ENCODE results near the gene RBFOX2.

The RBFOX2 gene

GRCh38 chr22:35736701-35737100 is 291.9 kb downstream of the RBFOX2 start:
- DNase-seq (ENCODE audit: low read depth, low spot score): no peak

GRCh38 chr22:35736166-35736565 is 292.5 kb downstream of the RBFOX2 start:
- no peak for DNase-seq (ENCODE audit: low read depth, low spot score)

GRCh38 chr22:35735542-35735941 is 293.1 kb downstream of the RBFOX2 start:
- DNase-seq (ENCODE audit: low read depth, low spot score): no peak

GRCh38 chr22:35734517-35734827 is 294.2 kb downstream of the RBFOX2 start:
- no peak for DNase-seq (ENCODE audit: low read depth, low spot score)

DNA sequence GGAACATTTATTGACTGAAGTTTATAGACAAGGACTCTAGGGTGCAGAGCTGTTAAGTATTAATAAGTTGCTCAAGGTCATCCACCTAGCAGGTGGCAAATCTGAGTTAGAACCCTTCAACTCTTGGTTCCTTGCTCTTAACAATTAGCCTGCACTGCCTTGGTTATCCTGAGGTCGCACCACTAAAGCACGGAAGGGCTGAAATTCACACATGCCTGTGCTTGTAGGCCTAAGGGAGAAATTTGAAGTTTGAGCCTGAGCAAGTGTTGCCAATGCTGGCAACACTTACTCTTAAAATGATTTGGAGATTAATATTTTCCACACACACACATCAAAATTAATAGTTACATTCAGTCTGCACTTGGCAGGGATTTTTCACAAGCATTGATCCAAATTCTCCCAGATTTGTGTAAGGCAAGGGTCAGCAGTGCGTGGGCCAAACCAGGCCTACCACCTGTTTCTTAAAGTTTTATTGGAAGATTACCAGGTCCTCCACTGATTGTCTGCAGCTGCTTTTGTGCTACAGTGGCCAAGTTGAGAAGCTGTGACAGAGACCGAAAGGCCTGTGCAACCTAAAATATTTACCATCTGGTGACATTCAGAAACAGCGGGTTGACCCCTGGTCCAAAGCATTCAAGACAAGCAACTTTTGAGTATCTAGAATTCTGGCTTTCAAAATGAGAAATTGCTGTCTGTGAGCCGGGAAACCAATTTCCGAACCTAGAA is 294.7 kb downstream of the RBFOX2 start:
- DNase-seq (ENCODE audit: low read depth, low spot score): no peak

DNA sequence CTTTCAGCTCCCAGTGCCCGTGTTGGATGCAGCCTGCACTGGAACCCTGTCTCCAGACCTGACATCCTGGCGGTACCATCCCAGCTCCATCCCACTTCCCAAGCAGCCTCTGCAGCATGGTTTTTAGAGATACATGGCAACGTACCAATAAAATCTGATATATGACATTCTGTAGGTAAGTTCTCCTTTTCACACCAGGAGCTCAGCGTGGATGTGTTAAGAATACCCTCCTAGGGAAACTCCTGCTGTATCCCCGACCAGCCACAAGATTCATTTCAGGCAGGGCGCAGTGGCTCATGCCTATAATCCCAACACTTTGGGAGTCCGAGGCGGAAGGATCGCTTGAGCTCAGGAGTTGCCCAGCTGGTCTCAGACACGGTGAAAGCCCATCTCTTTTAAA is 295.6 kb downstream of the RBFOX2 start:
- DNase-seq (ENCODE audit: low read depth, low spot score): no peak

DNA sequence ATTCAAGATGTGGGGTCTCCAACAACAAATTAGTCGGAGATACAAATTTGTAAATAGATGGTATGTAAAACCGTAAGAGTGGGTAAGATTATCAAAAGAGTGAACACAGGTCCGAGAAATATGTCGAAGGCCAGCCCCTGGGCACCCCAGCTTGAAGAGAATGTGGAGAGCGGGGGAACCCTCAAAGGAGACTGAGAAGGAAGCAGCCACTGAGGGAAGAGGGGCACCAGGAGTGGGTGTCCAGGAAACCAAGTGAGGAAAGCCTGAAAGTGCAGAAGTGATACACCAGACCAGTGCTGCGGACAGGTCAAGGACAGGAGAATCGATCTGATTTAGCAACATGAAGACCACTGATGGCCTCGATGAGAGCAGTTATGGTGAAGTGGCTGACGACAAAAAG is 296.5 kb downstream of the RBFOX2 start:
- DNase-seq (ENCODE audit: low read depth, low spot score): no peak

DNA sequence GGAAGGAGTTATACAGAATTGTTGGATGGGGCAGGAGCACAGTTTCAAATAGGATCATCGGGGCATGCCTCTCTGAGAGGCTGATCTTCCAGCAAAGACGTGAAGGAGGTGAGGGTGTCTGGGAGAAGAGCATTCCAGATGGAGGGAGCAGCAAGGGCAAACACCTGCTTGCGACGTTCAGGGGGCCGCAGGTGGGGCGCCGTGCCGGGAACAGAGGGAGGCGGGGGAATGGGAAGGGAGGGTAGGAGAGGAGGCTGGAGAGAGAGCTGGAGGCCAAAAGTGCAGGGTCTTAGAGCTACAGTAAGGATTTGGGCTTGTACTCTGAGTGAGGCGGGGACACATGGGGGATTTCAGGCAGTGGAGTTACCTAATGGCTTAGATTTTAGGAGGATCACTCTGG is 297.3 kb downstream of the RBFOX2 start:
- no peak for DNase-seq (ENCODE audit: low read depth, low spot score)

DNA sequence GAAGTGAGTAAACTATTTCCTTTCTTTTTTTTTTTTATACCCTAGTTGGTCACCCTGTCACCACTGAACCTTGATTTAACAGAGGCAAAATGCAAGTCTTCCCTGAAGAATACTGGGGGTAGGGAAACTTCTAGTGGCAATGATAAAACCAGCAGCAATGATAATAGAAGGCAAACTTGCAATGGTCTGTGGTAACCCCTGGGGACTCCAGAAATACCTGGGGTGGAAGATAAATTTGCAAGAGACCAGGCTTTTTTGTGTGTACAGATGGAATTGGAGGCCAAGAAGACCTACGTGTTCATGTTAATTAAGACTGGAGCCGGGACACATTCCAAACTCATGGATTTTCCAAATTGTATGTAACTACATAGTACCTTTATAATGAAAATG is 299.3 kb downstream of the RBFOX2 start:
- no peak for DNase-seq (ENCODE audit: low read depth, low spot score)

DNA sequence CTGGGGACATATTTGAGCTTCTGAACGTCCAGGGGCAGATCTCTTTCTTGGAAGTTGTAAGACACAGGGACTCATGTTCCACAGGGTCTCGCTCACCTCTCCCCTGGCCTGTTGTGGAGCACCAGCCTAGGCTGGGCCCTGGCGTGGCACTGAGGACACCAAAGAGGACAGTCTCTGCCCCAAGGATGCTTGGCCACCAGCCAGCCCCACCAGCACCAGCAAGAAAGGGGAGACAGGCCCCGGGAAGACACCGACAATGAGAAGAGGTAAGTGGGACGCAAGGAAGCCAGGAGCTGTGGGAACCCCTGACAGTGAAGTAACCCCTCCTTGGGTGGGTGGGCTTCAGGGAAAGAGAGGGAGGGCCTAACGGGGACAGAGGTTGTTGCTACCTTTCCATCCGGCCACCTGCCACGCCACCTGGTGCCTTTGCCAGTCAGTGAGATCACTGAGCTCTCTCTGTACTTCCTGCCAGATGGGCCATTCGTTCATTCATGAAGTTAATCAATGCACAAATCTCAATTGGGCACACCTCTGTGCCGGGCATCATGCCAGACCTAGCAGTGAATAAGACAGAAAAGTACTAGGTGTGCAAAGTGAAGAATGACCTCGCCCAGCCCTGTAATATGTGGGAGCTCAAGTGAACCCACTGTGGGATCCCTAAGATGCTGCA is 299.9 kb downstream of the RBFOX2 start:
- DNase-seq (ENCODE audit: low read depth, low spot score): no peak

DNA sequence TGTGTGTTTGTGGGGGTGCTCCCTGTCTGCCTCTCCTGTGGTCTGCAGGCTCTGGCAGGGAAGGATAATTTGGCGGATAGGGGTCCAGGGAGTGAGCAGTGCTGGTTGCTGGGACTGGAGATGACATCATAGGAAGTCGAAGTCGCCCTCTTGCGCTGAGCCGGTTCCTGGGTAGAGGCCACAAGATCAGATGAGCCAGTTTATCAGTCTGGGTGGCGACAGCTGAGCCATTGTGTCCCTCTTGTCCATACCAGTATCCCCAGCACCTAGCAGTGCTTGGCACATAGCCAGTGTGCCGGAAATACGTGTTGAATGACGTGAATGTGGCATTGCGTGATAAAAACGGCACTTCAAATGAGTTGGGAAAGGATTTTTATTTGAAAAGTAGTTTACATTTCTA is 301.2 kb downstream of the RBFOX2 start:
- no peak for DNase-seq (ENCODE audit: low read depth, low spot score)

GRCh38 chr22:35726933-35727332 is 301.7 kb downstream of the RBFOX2 start:
- no peak for DNase-seq (ENCODE audit: low read depth, low spot score)

- DNase-seq (ENCODE audit: low read depth, low spot score): no peak
Measured at GRCh38 chr22:35726398-35726797, 302.2 kb downstream of the RBFOX2 start.

- no peak for DNase-seq (ENCODE audit: low read depth, low spot score)
Measured at GRCh38 chr22:35725521-35725920, 303.1 kb downstream of the RBFOX2 start.

DNA sequence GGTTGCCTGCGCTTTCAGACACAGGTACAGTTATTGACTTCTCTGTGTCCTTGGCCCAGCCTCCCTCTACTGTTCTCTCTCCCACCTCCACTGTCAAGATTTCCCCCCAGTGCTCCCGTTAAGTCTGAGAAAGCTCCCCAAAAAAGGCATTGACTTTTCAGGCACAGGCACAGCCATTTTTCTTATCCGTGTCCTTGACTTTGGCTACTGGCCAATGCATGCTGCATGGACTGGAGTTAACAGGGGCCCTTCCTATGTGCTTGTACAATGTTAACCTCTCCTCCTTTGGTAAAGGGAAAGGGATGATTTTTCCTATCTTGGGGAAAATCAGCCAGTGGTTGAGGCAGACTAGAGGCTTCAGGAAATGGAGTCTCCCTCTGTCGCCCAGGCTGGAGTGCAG is 306.7 kb downstream of the RBFOX2 start:
- no peak for DNase-seq (ENCODE audit: low read depth, low spot score)

GRCh38 chr22:35719212-35719875 is 309.3 kb downstream of the RBFOX2 start:
- DNase-seq (ENCODE audit: low read depth, low spot score): no peak

GRCh38 chr22:35717572-35717971 is 311.1 kb downstream of the RBFOX2 start, which contains the start of gene APOL5:
Gene APOL5, plus strand, starts transcription at chr22:35717872. Its CDS starts 0 bp downstream, at chr22:35717872.
- DNase-seq (ENCODE audit: low read depth, low spot score): no peak

DNA sequence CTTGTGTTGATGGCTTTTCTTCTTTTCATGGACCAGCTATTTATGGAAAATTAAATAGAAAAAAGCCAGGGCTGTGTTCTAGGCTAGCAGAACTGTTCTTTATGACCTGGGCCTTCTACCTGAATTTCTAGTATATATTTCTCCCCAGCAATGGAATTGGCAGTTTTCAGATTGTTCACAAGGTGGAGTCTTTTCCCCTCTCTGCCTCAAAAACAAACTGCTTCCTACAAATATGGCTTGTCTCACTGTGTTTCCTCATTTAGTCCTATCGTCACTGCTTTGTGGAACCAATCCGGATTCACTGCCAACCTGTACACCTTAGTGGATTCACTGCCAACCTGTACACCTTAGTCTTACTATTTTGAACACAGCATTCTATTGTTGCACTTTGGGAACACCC is 316.0 kb downstream of the RBFOX2 start:
- DNase-seq (ENCODE audit: low read depth, low spot score): no peak

DNA sequence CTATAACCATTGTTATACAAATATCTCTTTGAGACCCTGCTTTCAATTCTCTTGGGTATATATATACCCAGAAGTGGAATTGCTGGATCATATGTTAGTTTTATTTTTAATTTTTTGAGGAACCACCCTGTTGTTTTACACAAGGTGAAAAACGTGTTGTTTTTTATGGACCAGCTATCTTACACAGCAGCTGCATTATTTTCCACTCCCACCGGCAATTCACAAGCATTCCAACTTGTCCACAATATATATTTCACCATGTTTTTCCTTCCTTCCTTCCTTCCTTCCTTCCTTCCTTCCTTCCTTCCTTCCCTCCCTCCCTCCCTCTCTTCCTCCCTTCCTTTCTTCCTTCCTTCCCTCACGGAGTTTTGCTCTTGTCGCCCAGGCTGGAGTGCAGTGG is 317.3 kb downstream of the RBFOX2 start:
- DNase-seq (ENCODE audit: low read depth, low spot score): no peak

DNA sequence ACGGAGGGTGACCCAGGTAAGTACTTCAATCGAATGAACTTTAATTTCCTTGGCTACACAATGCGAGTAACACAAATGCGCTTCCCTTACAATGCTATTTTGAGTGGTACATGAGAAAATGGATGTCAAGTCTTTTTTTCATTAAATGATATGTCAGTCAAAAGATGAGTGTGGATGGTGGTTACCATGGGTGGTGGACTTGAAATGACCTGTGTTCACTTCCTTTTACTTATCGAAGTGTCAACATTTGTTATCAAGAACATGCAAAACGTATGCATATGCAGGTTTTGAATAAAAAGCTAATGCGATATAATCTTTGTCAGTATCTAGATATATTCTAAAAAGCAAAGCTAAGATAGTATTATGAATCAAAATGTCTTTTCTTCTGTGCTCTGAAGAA is 319.7 kb downstream of the RBFOX2 start:
- DNase-seq (ENCODE audit: low read depth, low spot score): no peak

- DNase-seq (ENCODE audit: low read depth, low spot score): no peak
Measured at GRCh38 chr22:35708453-35708852, 320.2 kb downstream of the RBFOX2 start.

- no peak for DNase-seq (ENCODE audit: low read depth, low spot score)
Measured at GRCh38 chr22:35705141-35705540, 323.5 kb downstream of the RBFOX2 start.
